Smooth muscle cell (in vitro differentiated cells): ENCODE measurements around the gene TRAIP. TPM values are rescaled to one million over a fixed set of nuclear protein-coding genes. Genes with fewer than 3 reads are reported as not detected.

Experiments used
- DNase-seq: peaks from one replicate; lab custom pipeline; 2025; ENCODE audit not compliant: unreplicated experiment; lab: John Stamatoyannopoulos, UW
- H2AFZ ChIP-seq: fragments of 200-600 bp; sonication (generic); 2 replicates; pipeline ENCODE4 v1.6.0; 2016; ENCODE audit warnings: antibody characterized with exemption, low read depth, mild to moderate bottlenecking
- H3F3A ChIP-seq: fragments of 200-600 bp; sonication (generic); 2 replicates; pipeline ENCODE4 v1.6.0; 2017; ENCODE audit warnings: antibody characterized with exemption, low read depth
- H3K27ac ChIP-seq: fragments of 200-600 bp; sonication (generic); 2 replicates; pipeline ENCODE4 v1.5.1; 2016; ENCODE audit warnings: low read depth, mild to moderate bottlenecking
- H3K27me3 ChIP-seq: fragments of 200-600 bp; sonication (generic); 2 replicates; pipeline ENCODE4 v1.6.1; 2016; ENCODE audit warnings: low read depth, mild to moderate bottlenecking
- H3K36me3 ChIP-seq: fragments of 200-600 bp; sonication (generic); 2 replicates; pipeline ENCODE4 v1.5.1; 2016; ENCODE audit warnings: low read depth
- H3K4me1 ChIP-seq: fragments of 200-600 bp; sonication (generic); 2 replicates; pipeline ENCODE4 v1.5.1; 2016; ENCODE audit warnings: low read depth
- H3K4me2 ChIP-seq: fragments of 200-600 bp; sonication (generic); 2 replicates; pipeline ENCODE4 v1.6.0; 2016; ENCODE audit warnings: mild to moderate bottlenecking
- H3K4me3 ChIP-seq: fragments of 200-600 bp; sonication (generic); 2 replicates; pipeline ENCODE4 v1.5.1; 2016; ENCODE audit warnings: mild to moderate bottlenecking
- H3K79me2 ChIP-seq: fragments of 200-600 bp; sonication (generic); 2 replicates; pipeline ENCODE4 v1.6.0; 2016; ENCODE audit warnings: low read depth, mild to moderate bottlenecking
- H3K9ac ChIP-seq: fragments of 200-600 bp; sonication (generic); 2 replicates; pipeline ENCODE4 v1.6.0; 2016; ENCODE audit warnings: low read depth
- H3K9me3 ChIP-seq: fragments of 200-600 bp; sonication (generic); replicated peaks from 2 replicates; pipeline ENCODE4 v1.5.1; 2016; ENCODE audit warnings: low read depth
- H4K20me1 ChIP-seq: fragments of 200-600 bp; sonication (generic); 2 replicates; pipeline ENCODE4 v1.6.0; 2016; ENCODE audit warnings: low read depth
- CTCF ChIP-seq: fragments of 200-600 bp; sonication (generic); IDR thresholded peaks from 2 replicates; pipeline ENCODE4 v1.5.1; 2017; ENCODE audit warnings: borderline replicate concordance, mild to moderate bottlenecking, antibody characterized with exemption; ENCODE audit not compliant: insufficient read depth, poor library complexity, severe bottlenecking
- WGBS: methylation state at CpG from one replicate; pipeline ENCODE4 v1.1.7; 2016; ENCODE audit warnings: low lambda C conversion rate; 5-methylcytosine and 5-hydroxymethylcytosine counted together
- polyA plus RNA-seq: library from polyadenylated mRNA; unstranded; fragments of >200 nt; fragmentation: Nextera tagmentation; extraction: Ambion mirVana; gene quantifications from 2 replicates; pipeline ENCODE4 v1.2.1, GENCODE V29; 2016
- total RNA-seq: library from RNA; depleted of rRNA; stranded (reverse); fragments of >200 nt; gene quantifications from 2 replicates; pipeline ENCODE4 v1.2.3, GENCODE V29; 2014

TRAIP gene
- total and polyA plus RNA-seq, 2 experiments from 2014 or later: 1.1 to 3.3 TPM

GRCh38 chr3:49859576-49860305, 3.4 kb upstream of the TRAIP start:
- Histone ChIP-seq H3K27me3 (peaks cover 8% of the 10 kb centered on the region), H3K79me2 (no peaks in the 10 kb centered on the region), H3K4me2 (no peak overlapping the region), H2AFZ (no peak overlapping the region), H3F3A (no peaks in the 10 kb centered on the region), H3K4me3 (no peak overlapping the region), H3K9ac (no peak overlapping the region), H3K4me1 (peaks cover 7% of the 10 kb centered on the region), H3K9me3 (no peaks in the 10 kb centered on the region), H4K20me1 (no peaks in the 10 kb centered on the region), H3K36me3 (no peaks in the 10 kb centered on the region), H3K27ac (no peak overlapping the region)
- TF ChIP-seq CTCF: no peak
- 82% methylated on average over 12 of the region's 12 CpGs for WGBS
- no peak for DNase-seq

GRCh38 chr3:49855662-49856061, 702 bp downstream of the TRAIP start:
- Histone ChIP-seq H3K79me2 (no peaks in the 10 kb centered on the region), H3K4me1 (peaks cover 7% of the 10 kb centered on the region), H3K9ac (peak overlapping the region; percentile 62), H3K4me3 (peak overlapping the region; percentile 74), H4K20me1 (no peaks in the 10 kb centered on the region), H3F3A (no peaks in the 10 kb centered on the region), H3K27ac (no peak overlapping the region), H3K9me3 (no peaks in the 10 kb centered on the region), H3K4me2 (peak overlapping the region; percentile 97), H3K27me3 (no peaks in the 10 kb centered on the region), H3K36me3 (no peaks in the 10 kb centered on the region), H2AFZ (peak overlapping the region; percentile 97)
- 78% methylated on average over 5 of the region's 5 CpGs for WGBS
- no peak for DNase-seq
- TF ChIP-seq CTCF: no peak

- no peak overlapping the region for H3K4me2 ChIP-seq
- TF ChIP-seq CTCF: no peak
- H2AFZ ChIP-seq: no peak overlapping the region
- no peaks in the 10 kb centered on the region for H4K20me1 ChIP-seq
- H3K27ac ChIP-seq: no peak overlapping the region
- no peaks in the 10 kb centered on the region for H3K9me3 ChIP-seq
- H3K79me2 ChIP-seq: no peaks in the 10 kb centered on the region
- H3F3A ChIP-seq: no peaks in the 10 kb centered on the region
- no peaks in the 10 kb centered on the region for H3K4me1 ChIP-seq
- H3K36me3 ChIP-seq: no peaks in the 10 kb centered on the region
- H3K4me3 ChIP-seq: no peak overlapping the region
- no peak overlapping the region for H3K9ac ChIP-seq
- no peaks in the 10 kb centered on the region for H3K27me3 ChIP-seq
- no peak for DNase-seq
- 96% methylated on average over 3 of the region's 3 CpGs for whole genome bisulfite sequencing
These were observed 10.7 kb downstream of the TRAIP start for GRCh38 chr3:49845694-49846093.
